AG09319 (cell line): ENCODE measurements around the gene LTA4H.
A peak's percentile ranks its signal among the peaks of the same experiment; 100 is the strongest.

Experiments
- DNase-seq: peaks from one replicate; pipeline ENCODE4 v3.0.0-alpha.2; 2010; ENCODE audit warnings: low read depth; ENCODE audit errors: extremely low read depth
- TF ChIP-seq, protein P1 (sequence below): IDR thresholded peaks from 2 replicates; pipeline ENCODE4 v1.5.1; 2011; ENCODE audit warnings: low read depth, mild to moderate bottlenecking, inconsistent platforms, low read length, moderate library complexity

The LTA4H gene

DNA sequence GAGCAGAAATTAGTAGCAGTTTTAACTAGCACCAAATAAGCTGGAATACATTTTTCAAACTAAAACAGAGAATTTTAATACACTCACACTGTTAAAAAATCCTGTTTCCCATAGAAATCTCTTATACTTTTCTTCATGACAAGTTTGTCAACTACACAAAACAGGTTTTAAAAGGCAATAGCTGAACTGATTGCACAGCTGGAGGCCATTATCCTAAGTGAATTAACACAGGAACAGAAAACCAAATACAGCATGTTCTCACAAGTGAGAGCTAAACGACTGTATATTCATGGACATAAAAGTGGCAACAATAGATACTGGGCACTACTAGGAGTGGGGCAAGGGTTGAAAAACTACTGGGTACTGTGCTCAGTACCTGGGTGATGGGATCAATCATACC, 27.7 kb downstream of the LTA4H start:
- DNase-seq, result no peak
- TF ChIP-seq, protein P1, sequence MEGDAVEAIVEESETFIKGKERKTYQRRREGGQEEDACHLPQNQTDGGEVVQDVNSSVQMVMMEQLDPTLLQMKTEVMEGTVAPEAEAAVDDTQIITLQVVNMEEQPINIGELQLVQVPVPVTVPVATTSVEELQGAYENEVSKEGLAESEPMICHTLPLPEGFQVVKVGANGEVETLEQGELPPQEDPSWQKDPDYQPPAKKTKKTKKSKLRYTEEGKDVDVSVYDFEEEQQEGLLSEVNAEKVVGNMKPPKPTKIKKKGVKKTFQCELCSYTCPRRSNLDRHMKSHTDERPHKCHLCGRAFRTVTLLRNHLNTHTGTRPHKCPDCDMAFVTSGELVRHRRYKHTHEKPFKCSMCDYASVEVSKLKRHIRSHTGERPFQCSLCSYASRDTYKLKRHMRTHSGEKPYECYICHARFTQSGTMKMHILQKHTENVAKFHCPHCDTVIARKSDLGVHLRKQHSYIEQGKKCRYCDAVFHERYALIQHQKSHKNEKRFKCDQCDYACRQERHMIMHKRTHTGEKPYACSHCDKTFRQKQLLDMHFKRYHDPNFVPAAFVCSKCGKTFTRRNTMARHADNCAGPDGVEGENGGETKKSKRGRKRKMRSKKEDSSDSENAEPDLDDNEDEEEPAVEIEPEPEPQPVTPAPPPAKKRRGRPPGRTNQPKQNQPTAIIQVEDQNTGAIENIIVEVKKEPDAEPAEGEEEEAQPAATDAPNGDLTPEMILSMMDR, result no peak

DNA sequence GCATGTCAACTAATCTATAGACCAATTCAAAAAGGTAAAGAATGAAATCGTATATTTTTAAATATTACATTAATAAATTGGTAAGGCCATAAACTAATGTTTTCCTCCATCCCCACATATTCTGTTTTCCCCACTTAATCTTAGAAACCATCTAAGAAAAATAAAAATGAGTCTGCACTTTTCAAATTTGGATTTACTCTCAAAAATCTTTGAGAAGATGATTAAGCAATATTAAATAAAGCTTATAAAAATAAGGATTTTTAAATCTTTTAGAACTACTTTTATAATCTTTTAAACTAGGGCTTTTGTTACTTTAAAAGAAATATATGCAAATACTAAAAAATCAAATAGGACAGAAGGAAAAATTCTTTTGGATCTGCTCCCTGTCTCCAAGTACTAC, 28.7 kb downstream of the LTA4H start:
- TF ChIP-seq, protein P1, result no peak
- no peak for DNase-seq

DNA sequence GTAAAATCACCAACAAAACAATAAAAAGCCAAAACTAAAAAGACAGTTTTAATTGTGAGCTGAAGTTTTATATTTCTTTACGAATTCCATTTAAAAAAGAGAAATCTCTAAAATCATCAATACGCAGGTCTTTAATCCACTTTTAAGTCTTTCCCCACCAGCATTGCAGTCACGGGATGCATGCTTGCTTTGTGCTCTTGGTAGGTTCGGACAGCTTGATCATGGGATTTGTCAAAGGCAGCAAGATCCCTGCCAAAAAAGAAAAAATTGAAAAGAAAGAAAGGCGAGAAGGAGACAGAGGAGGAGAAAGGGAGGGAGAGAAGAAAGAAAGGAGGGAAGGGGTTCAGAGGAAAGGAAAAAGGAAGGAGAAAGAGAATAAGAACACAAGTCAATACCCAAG, 34.5 kb downstream of the LTA4H start:
- no peak for DNase-seq
- TF ChIP-seq, protein P1, result no peak

DNA sequence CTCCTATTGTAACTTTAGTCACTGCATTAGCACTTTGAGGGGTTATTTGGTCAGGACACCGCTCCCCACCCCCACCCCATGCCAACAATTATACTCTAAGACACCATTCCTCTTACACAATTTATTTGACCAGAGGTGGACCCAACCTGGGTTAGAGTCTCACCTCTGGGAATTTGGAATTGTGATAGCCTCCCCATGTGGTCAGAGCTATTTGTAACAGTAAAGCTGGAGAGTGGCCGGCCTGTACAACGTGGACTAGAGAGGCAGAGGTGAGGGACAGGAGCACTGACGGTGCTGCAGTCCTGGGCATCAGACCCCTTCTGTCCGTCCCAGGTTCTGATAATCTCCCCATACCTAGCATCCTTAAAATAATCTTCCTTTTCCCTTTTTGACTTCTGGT, 35.9 kb downstream of the LTA4H start:
- TF ChIP-seq, protein P1, result no peak
- DNase-seq, result no peak

DNA sequence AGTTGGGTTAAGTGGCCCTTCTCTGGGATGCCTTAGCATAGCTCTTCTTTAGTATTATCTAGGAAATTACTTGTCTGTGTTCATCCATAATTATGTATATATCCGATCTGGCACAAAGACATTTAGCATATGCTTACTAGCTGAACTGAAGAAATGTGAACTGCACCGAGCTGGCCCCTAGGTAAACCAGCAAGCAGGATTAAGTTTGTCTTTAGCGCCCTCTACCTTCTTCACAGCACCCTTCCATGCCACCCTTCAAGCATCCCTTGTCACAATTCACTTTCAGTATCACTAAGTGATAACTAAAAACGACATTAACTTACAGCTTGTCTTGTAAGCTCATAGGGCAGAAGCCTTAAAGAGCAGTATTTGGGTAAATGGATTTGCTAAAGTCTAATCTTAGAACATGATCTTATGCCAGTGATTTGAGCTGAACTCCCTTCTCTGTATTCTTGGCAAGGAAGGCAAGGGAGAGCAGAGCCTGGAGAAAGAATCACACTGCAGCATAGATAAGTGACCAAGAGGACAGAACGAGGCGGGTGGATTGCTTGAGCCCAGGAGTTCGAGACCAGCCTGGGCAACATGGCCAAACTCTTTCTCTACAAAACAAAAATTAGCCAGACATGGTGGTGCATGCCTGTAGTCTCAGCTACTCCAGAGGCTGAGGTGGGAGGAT, 36.6 kb downstream of the LTA4H start:
- TF ChIP-seq, protein P1, result peak; percentile 70
- peak; percentile 35 for DNase-seq

DNA sequence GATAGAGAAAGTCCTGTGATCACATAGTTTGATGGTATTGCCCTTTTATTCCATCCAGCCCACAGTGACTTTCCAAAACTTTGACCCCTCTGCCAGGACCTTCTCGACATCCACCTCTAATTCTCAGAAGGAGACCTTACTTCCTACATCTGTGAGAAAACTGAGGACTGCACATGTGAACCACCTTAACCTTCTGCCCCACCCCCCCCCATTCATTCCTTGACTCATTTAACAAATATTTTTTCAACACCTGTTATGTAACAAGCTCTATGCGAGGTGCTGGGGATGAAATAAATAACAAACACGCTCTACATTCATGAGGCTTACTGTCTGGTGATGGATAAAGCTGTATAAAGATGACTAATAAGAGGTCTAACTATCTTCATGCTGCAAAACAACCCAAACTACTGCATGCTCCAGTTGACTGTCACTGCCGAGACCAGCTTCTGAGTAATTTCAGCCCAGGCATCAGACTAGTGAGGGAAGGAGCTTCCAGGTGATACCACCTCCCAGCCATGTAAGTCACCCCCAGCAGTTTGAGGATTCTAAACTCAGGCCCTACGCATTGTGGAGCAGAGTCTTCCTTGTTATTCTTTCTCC, 37.4 kb downstream of the LTA4H start:
- TF ChIP-seq, protein P1, result no peak

DNA sequence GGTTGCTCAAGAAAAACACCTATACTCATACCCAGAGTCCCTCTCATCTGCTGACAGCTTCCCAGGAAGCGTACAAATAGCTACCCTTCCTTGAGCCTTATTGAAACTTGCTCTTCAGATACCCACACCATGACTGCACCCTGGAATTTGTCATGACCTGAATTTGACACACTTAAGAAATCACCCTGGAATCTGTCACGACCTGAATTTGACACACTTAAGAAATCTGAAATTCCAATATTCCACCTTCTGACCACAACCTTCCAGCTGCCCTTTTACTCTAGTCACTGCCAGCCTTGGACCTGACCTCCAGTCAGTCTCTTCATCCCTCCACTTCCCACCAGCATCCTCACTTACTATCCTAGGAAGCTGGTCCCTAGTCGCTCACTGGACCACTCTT, 38.1 kb downstream of the LTA4H start:
- TF ChIP-seq, protein P1, result no peak
- no peak for DNase-seq

More for the DNA sequence above, 37.4 kb downstream of the LTA4H start:
- DNase-seq, result no peak
